ENCODE data around the gene RAB36.

The RAB36 gene

GRCh38 chr22:23150762-23151161 is 5.5 kb downstream of the RAB36 start:
- no peak for DNase-seq (ENCODE audit: low read depth)
- no peak for TF ChIP-seq MYC (IDR thresholded peaks at IDR 0.05; ENCODE audit: low read depth, low read length)
- no peak for TF ChIP-seq POLR2A (IDR thresholded peaks at IDR 0.05; ENCODE audit: extremely low read depth, insufficient read length)
- TF ChIP-seq, protein P1, sequence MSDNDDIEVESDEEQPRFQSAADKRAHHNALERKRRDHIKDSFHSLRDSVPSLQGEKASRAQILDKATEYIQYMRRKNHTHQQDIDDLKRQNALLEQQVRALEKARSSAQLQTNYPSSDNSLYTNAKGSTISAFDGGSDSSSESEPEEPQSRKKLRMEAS (IDR thresholded peaks at IDR 0.05; ENCODE audit: low read depth, low read length), result no peak
- TF ChIP-seq CTCF (IDR thresholded peaks at IDR 0.05; ENCODE audit: low read depth, low read length), result no peak
- H3K4me3 ChIP-seq (ENCODE audit: low read depth, low read length), result no peak overlapping the region

- no peak for TF ChIP-seq MYC (IDR thresholded peaks at IDR 0.05; ENCODE audit: low read depth, low read length)
- TF ChIP-seq, protein P1 (IDR thresholded peaks at IDR 0.05; ENCODE audit: low read depth, low read length), result no peak
- TF ChIP-seq POLR2A (IDR thresholded peaks at IDR 0.05; ENCODE audit: extremely low read depth, insufficient read length), result no peak
- TF ChIP-seq CTCF (IDR thresholded peaks at IDR 0.05; ENCODE audit: low read depth, low read length), result no peak
Measured at GRCh38 chr22:23151827-23152226, 6.5 kb downstream of the RAB36 start.

DNA sequence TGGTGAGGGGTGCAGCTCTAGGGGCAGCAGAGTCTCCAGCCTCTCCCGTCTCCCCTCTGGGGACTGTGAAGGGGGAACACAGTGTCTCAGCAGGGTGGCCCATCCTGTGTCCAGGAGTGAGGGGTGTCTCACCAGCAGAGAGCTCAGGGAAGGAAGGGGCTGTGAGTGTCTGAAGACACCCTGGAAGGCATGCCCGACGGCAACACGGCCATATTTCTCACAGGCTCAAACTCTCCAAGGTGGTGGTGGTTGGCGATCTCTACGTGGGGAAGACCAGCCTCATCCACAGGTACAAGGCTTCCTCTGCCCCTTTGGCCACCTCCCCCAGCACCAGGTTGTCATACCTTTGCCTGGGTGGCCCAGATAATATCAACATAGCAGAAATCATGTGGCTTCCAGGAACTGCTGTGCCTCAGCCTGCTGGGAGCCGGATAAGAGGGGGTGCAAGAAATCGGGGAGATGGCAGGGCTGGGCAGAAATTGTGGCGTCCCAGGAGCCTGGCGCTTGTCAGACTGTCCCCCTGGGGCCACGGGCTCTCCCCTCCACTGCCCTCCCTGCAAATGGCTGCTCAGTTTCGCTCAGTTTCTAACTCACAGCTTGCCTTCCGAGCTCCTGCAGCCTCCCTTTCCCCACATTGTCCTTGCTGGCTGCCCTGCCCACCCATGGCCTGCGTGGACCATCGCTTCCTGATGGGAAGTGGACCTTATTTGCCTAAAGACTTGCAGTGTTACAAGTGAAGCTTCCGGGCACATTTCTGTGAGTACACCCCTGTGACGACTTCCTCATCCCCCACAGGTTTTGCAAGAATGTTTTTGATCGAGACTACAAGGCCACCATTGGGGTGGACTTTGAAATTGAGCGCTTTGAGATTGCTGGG is 7.2 kb downstream of the RAB36 start:
- no peak overlapping the region for H3K4me3 ChIP-seq (ENCODE audit: low read depth, low read length)
- TF ChIP-seq CTCF (IDR thresholded peaks at IDR 0.05; ENCODE audit: low read depth, low read length), result no peak
- no peak for TF ChIP-seq POLR2A (IDR thresholded peaks at IDR 0.05; ENCODE audit: extremely low read depth, insufficient read length)
- TF ChIP-seq, protein P1 (IDR thresholded peaks at IDR 0.05; ENCODE audit: low read depth, low read length), result no peak
- no peak for TF ChIP-seq MYC (IDR thresholded peaks at IDR 0.05; ENCODE audit: low read depth, low read length)
- peak; percentile 37 for DNase-seq (ENCODE audit: low read depth)

More at GRCh38 chr22:23151827-23152226, 6.5 kb downstream of the RAB36 start:
- H3K4me3 ChIP-seq (ENCODE audit: low read depth, low read length), result no peak overlapping the region
- no peak for DNase-seq (ENCODE audit: low read depth)

- H3K4me3 ChIP-seq (ENCODE audit: low read depth, low read length), result no peak overlapping the region
- no peak for DNase-seq (ENCODE audit: low read depth)
- no peak for TF ChIP-seq POLR2A (IDR thresholded peaks at IDR 0.05; ENCODE audit: extremely low read depth, insufficient read length)
- TF ChIP-seq MYC (IDR thresholded peaks at IDR 0.05; ENCODE audit: low read depth, low read length), result no peak
Measured at GRCh38 chr22:23153994-23154393, 8.7 kb downstream of the RAB36 start.

DNA sequence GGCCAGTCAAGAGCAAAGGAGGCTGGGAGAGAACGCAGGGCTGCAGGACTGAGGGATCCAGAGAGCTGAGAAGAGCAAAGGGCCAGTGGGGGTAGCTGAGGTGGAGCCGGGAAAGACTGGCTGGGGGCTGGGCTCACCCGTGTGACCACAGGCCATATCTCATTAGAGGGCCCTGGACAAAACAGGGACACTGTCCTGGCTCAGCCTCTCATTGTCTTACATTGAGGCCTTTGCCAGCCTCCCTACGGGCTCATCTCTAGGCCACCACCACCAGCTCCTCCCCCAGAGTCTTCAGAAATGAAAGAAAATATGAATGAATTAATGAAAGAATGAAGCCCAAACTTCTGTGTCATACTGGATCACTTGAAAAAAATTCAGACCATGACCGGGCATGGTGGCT is 9.2 kb downstream of the RAB36 start:
- DNase-seq (ENCODE audit: low read depth), result no peak
- no peak overlapping the region for H3K4me3 ChIP-seq (ENCODE audit: low read depth, low read length)
- no peak for TF ChIP-seq MYC (IDR thresholded peaks at IDR 0.05; ENCODE audit: low read depth, low read length)
- TF ChIP-seq, protein P1 (IDR thresholded peaks at IDR 0.05; ENCODE audit: low read depth, low read length), result no peak
- no peak for TF ChIP-seq CTCF (IDR thresholded peaks at IDR 0.05; ENCODE audit: low read depth, low read length)
- no peak for TF ChIP-seq POLR2A (IDR thresholded peaks at IDR 0.05; ENCODE audit: extremely low read depth, insufficient read length)

DNA sequence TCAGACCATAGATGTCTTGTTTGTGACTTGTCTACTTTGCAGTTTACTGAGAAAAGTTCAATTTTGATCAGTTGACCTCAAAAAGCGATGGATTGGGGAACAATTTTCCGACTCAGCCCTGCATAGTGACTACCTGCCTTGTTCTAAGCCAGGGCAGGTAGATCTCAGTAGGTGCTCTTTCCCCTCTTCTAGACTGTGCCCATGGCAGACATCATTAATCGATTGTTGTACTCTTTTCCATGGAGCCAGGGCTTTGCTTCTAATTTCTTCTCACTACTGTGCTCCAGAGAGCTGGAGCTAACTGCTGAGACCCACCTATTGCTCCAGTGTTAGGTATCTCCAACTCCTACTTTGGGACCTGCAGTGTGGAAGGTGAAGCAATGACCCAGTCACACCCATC is 9.9 kb downstream of the RAB36 start:
- DNase-seq (ENCODE audit: low read depth), result no peak
- H3K4me3 ChIP-seq (ENCODE audit: low read depth, low read length), result no peak overlapping the region
- TF ChIP-seq, protein P1 (IDR thresholded peaks at IDR 0.05; ENCODE audit: low read depth, low read length), result no peak
- TF ChIP-seq MYC (IDR thresholded peaks at IDR 0.05; ENCODE audit: low read depth, low read length) (no peak), POLR2A (IDR thresholded peaks at IDR 0.05; ENCODE audit: extremely low read depth, insufficient read length) (no peak), CTCF (IDR thresholded peaks at IDR 0.05; ENCODE audit: low read depth, low read length) (no peak)
